Upper lobe of left lung (tissue), 4 donors: Measurements from ENCODE around the gene KDSR.

Experiments
- CTCF ChIP-seq, 6 experiments: fragments of 450-650 bp in 4 of 6; fragments of 200-600 bp in 2 of 6; sonication (generic) in 2 of 6; IDR thresholded peaks; one replicate each; pipeline ENCODE4 v1.5.1; 2016 to 2019; ENCODE audit warnings: antibody characterized with exemption in 6 of 6
- EP300 ChIP-seq, 4 donors: sonication (generic); formaldehyde crosslinking; IDR thresholded peaks; one replicate each; pipeline ENCODE4 v1.5.1; 2017; ENCODE audit warnings: antibody characterized with exemption in 4 of 4, control low read depth in 2 of 4

GRCh38 chr18:63313396-63313917, 53.5 kb downstream of the KDSR start:
- TF ChIP-seq CTCF (IDR thresholded peaks at IDR 0.05): no peak
- no peak for TF ChIP-seq EP300 (IDR thresholded peaks at IDR 0.05)
